ENCODE results near the gene SEMA7A.

The SEMA7A gene

GRCh38 chr15:74387141-74387541 lies 46.6 kb downstream of the SEMA7A start:
- TF ChIP-seq GATA2 (IDR thresholded peaks at IDR 0.05; ENCODE audit: low read depth, low read length): no peak
- TF ChIP-seq GATA3 (IDR thresholded peaks at IDR 0.05; ENCODE audit: low read depth, low read length): no peak

GRCh38 chr15:74386496-74387140 lies 47.1 kb downstream of the SEMA7A start:
- TF ChIP-seq GATA3 (IDR thresholded peaks at IDR 0.05; ENCODE audit: low read depth, low read length) (no peak), GATA2 (IDR thresholded peaks at IDR 0.05; ENCODE audit: low read depth, low read length) (no peak)

- TF ChIP-seq GATA3 (IDR thresholded peaks at IDR 0.05; ENCODE audit: low read depth, low read length) (no peak), GATA2 (IDR thresholded peaks at IDR 0.05; ENCODE audit: low read depth, low read length) (no peak)
Measured at GRCh38 chr15:74385733-74386132, 48.0 kb downstream of the SEMA7A start.

- no peak for TF ChIP-seq GATA3 (IDR thresholded peaks at IDR 0.05; ENCODE audit: low read depth, low read length)
- TF ChIP-seq GATA2 (IDR thresholded peaks at IDR 0.05; ENCODE audit: low read depth, low read length): no peak
Measured at GRCh38 chr15:74384881-74385643, 48.7 kb downstream of the SEMA7A start.

- TF ChIP-seq GATA2 (IDR thresholded peaks at IDR 0.05; ENCODE audit: low read depth, low read length) (no peak), GATA3 (IDR thresholded peaks at IDR 0.05; ENCODE audit: low read depth, low read length) (no peak)
Measured at GRCh38 chr15:74384566-74384880, 49.2 kb downstream of the SEMA7A start.

GRCh38 chr15:74383695-74384565 lies 49.8 kb downstream of the SEMA7A start:
- TF ChIP-seq GATA2 (IDR thresholded peaks at IDR 0.05; ENCODE audit: low read depth, low read length) (no peak), GATA3 (IDR thresholded peaks at IDR 0.05; ENCODE audit: low read depth, low read length) (no peak)

- TF ChIP-seq GATA3 (IDR thresholded peaks at IDR 0.05; ENCODE audit: low read depth, low read length) (no peak), GATA2 (IDR thresholded peaks at IDR 0.05; ENCODE audit: low read depth, low read length) (no peak)
Measured at GRCh38 chr15:74383286-74383685, 50.5 kb downstream of the SEMA7A start.

- TF ChIP-seq GATA3 (IDR thresholded peaks at IDR 0.05; ENCODE audit: low read depth, low read length): no peak
- no peak for TF ChIP-seq GATA2 (IDR thresholded peaks at IDR 0.05; ENCODE audit: low read depth, low read length)
Measured at GRCh38 chr15:74382004-74382816, 51.5 kb downstream of the SEMA7A start.

- TF ChIP-seq GATA3 (IDR thresholded peaks at IDR 0.05; ENCODE audit: low read depth, low read length) (no peak), GATA2 (IDR thresholded peaks at IDR 0.05; ENCODE audit: low read depth, low read length) (no peak)
Measured at GRCh38 chr15:74381481-74381880, 52.3 kb downstream of the SEMA7A start.

- TF ChIP-seq GATA2 (IDR thresholded peaks at IDR 0.05; ENCODE audit: low read depth, low read length) (no peak), GATA3 (IDR thresholded peaks at IDR 0.05; ENCODE audit: low read depth, low read length) (no peak)
Measured at GRCh38 chr15:74381190-74381453, 52.6 kb downstream of the SEMA7A start.

- TF ChIP-seq GATA3 (IDR thresholded peaks at IDR 0.05; ENCODE audit: low read depth, low read length): no peak
- TF ChIP-seq GATA2 (IDR thresholded peaks at IDR 0.05; ENCODE audit: low read depth, low read length): no peak
Measured at GRCh38 chr15:74380361-74381189, 53.2 kb downstream of the SEMA7A start.

- TF ChIP-seq GATA2 (IDR thresholded peaks at IDR 0.05; ENCODE audit: low read depth, low read length): no peak
- TF ChIP-seq GATA3 (IDR thresholded peaks at IDR 0.05; ENCODE audit: low read depth, low read length): no peak
Measured at GRCh38 chr15:74378848-74379247, 54.9 kb downstream of the SEMA7A start.
